H1 (cell line): ENCODE measurements around the gene PHRF1.

Experiments used
- CHD2 ChIP-seq: IDR thresholded peaks from 2 replicates; pipeline ENCODE4 v1.6.1; 2012; ENCODE audit warnings: low read length, improper control_type of control experiment
- CTCF ChIP-seq, 3 experiments: IDR thresholded peaks; 1 replicate in 2 of 3; 2 replicates in 1 of 3; pipeline versions ENCODE4 v1.5.1 to v1.6.1; 2011; ENCODE audit warnings: low read length in 3 of 3, mild to moderate bottlenecking in 3 of 3, inconsistent platforms in 2 of 3, low read depth in 1 of 3, moderate library complexity in 1 of 3; ENCODE audit not compliant: insufficient read depth in 1 of 3; ENCODE audit errors: control extremely low read depth in 1 of 3
- EGR1 ChIP-seq: IDR thresholded peaks from 2 replicates; pipeline ENCODE4 v1.6.1; 2011; ENCODE audit warnings: low read depth, low read length, borderline replicate concordance
- FOSL1 ChIP-seq: IDR thresholded peaks from 2 replicates; pipeline ENCODE4 v1.6.1; 2011; ENCODE audit warnings: mild to moderate bottlenecking, low read depth, low read length, moderate library complexity; ENCODE audit not compliant: insufficient read depth
- HDAC6 ChIP-seq: IDR thresholded peaks from one replicate; pipeline ENCODE4 v1.7.1; 2012; ENCODE audit warnings: low read depth, mild to moderate bottlenecking, inconsistent platforms, low read length, moderate library complexity
- JUN ChIP-seq: IDR thresholded peaks from 2 replicates; pipeline ENCODE4 v1.6.1; 2011; ENCODE audit warnings: low read depth, mild to moderate bottlenecking, improper control_type of control experiment, low read length
- NANOG ChIP-seq: IDR thresholded peaks from 2 replicates; pipeline ENCODE4 v1.6.1; 2011; ENCODE audit warnings: low read length, low read depth, mild to moderate bottlenecking, inconsistent platforms; ENCODE audit not compliant: insufficient read depth, poor library complexity, severe bottlenecking
- POLR2AphosphoS5 ChIP-seq: IDR thresholded peaks from 2 replicates; pipeline ENCODE4 v1.6.1; 2011; ENCODE audit warnings: low read depth, low read length

GRCh38 chr11:551131-551530 is 25.1 kb upstream of the PHRF1 start:
- TF ChIP-seq EGR1, result no peak
- no peak for TF ChIP-seq FOSL1
- no peak for TF ChIP-seq NANOG
- TF ChIP-seq CHD2, result no peak
- TF ChIP-seq CTCF (IDR thresholded peaks at IDR 0.05; ENCODE audit: control extremely low read depth in 1 of 3, insufficient read depth in 1 of 3, low read depth in 1 of 3, low read length in 3 of 3), result no peak
- TF ChIP-seq JUN, result no peak
- TF ChIP-seq POLR2AphosphoS5, result no peak
- no peak for TF ChIP-seq HDAC6
